Endothelial cell of umbilical vein (primary cell): ENCODE data around the gene LRRC8E. TPM values are rescaled to one million over a fixed set of nuclear protein-coding genes. Genes with fewer than 3 reads are reported as not detected.

Experiments used
- BruUV-seq: library from RNA; stranded (reverse); fragments of 400-500 nt; replicated peaks from 2 replicates; lab custom pipeline; 2021; lab: Mats Ljungman, UMichigan
- CTCF ChIA-PET: fragments of 300-600, 350-600 bp; sonication (Branson Sonifier 250); formaldehyde crosslinking; loops from one replicate; lab custom pipeline; 2021; ENCODE audit warnings: antibody characterized with exemption, inconsistent platforms; lab: Charles Lee
- POLR2A ChIA-PET: fragments of 300-600, 350-600 bp; sonication (Branson Sonifier 250); formaldehyde crosslinking; loops from one replicate; lab custom pipeline; 2021; ENCODE audit warnings: antibody characterized with exemption, inconsistent platforms; lab: Charles Lee
- DNase-seq: peaks from one replicate; pipeline ENCODE4 v3.0.0-alpha.2; 2011; ENCODE audit warnings: low read depth, low spot score
- FAIRE-seq: peaks from 2 replicates; lab custom pipeline; 2011; peaks lifted over from hg19 to GRCh38; lab: Jason Lieb, UNC
- H2AFZ ChIP-seq: 2 replicates; pipeline ENCODE4 v1.6.0; 2012; ENCODE audit warnings: low read depth, low read length, control low read depth, inconsistent platforms
- H3K27ac ChIP-seq: 2 replicates; pipeline ENCODE4 v1.5.1; 2011; ENCODE audit warnings: low read depth, mild to moderate bottlenecking, control low read depth, low read length, moderate library complexity; ENCODE audit not compliant: insufficient read depth
- H3K27me3 ChIP-seq, 2 experiments: 2 replicates each; pipeline versions ENCODE4 v1.6.0 to v1.6.1; 2011; ENCODE audit warnings: low read length in 2 of 2, mixed read lengths in 1 of 2; ENCODE audit not compliant: control insufficient read depth in 2 of 2, insufficient read depth in 2 of 2
- H3K36me3 ChIP-seq, 2 experiments: 2 replicates in 1 of 2; 3 replicates in 1 of 2; pipeline ENCODE4 v1.5.1; 2011; ENCODE audit warnings: low read length in 2 of 2, mild to moderate bottlenecking in 1 of 2, moderate library complexity in 1 of 2; ENCODE audit not compliant: control insufficient read depth in 2 of 2, insufficient read depth in 2 of 2; ENCODE audit errors: extremely low read depth in 1 of 2
- H3K4me1 ChIP-seq: 3 replicates; pipeline ENCODE4 v1.5.1; 2011; ENCODE audit warnings: mild to moderate bottlenecking, low read length; ENCODE audit not compliant: control insufficient read depth, insufficient read depth; ENCODE audit errors: extremely low read depth
- H3K4me2 ChIP-seq: 2 replicates; pipeline ENCODE4 v1.6.1; 2011; ENCODE audit warnings: low read length, control low read depth, mixed read lengths; ENCODE audit not compliant: insufficient read depth
- H3K4me3 ChIP-seq, 3 experiments: fragments of 200-600 bp in 1 of 3; sonication (generic), shearing (Covaris generic) in 1 of 3; replicated peaks in 1 of 3; 2 replicates each; pipeline ENCODE4 v1.5.1; 2011 to 2016; ENCODE audit warnings: control low read depth in 3 of 3, low read length in 3 of 3, mild to moderate bottlenecking in 2 of 3, inconsistent platforms in 1 of 3, low read depth in 1 of 3, moderate library complexity in 1 of 3; ENCODE audit not compliant: insufficient read depth in 1 of 3
- H3K79me2 ChIP-seq: 2 replicates; pipeline ENCODE4 v1.6.0; 2012; ENCODE audit warnings: low read length, inconsistent platforms; ENCODE audit not compliant: control insufficient read depth, insufficient read depth
- H3K9ac ChIP-seq: replicated peaks from 2 replicates; pipeline ENCODE3; 2011; ENCODE audit warnings: low read length, control low read depth; ENCODE audit not compliant: insufficient read depth; ENCODE audit errors: extremely low read depth
- H3K9me1 ChIP-seq: replicated peaks from 3 replicates; pipeline ENCODE4 v1.6.0; 2011; ENCODE audit warnings: mild to moderate bottlenecking, low read length; ENCODE audit not compliant: control insufficient read depth, insufficient read depth; ENCODE audit errors: extremely low read depth
- H3K9me3 ChIP-seq: replicated peaks from 2 replicates; pipeline ENCODE4 v1.5.1; 2012; ENCODE audit warnings: low read length, inconsistent platforms; ENCODE audit not compliant: control insufficient read depth, insufficient read depth
- H4K20me1 ChIP-seq: replicated peaks from 2 replicates; pipeline ENCODE3; 2011; ENCODE audit warnings: mild to moderate bottlenecking, low read length; ENCODE audit not compliant: control insufficient read depth, insufficient read depth; ENCODE audit errors: extremely low read depth
- EZH2 ChIP-seq: IDR thresholded peaks from 2 replicates; pipeline ENCODE4 v1.6.1; 2012; ENCODE audit warnings: borderline replicate concordance, low read depth, mild to moderate bottlenecking, moderate library complexity, low read length, inconsistent platforms; ENCODE audit not compliant: severe bottlenecking
- FOS ChIP-seq: IDR thresholded peaks from 2 replicates; pipeline ENCODE4 v1.6.1; 2011; ENCODE audit warnings: mild to moderate bottlenecking, low read length, moderate library complexity, borderline replicate concordance; ENCODE audit not compliant: insufficient read depth
- GATA2 ChIP-seq: IDR thresholded peaks from 2 replicates; pipeline ENCODE4 v1.7.0; 2011; ENCODE audit warnings: low read depth, mild to moderate bottlenecking, moderate library complexity, mixed read lengths, low read length; ENCODE audit not compliant: insufficient read length, insufficient read depth
- JUN ChIP-seq: IDR thresholded peaks from 2 replicates; pipeline ENCODE4 v1.6.1; 2011; ENCODE audit warnings: borderline replicate concordance, low read depth; ENCODE audit not compliant: insufficient read length, insufficient read depth
- MYC ChIP-seq: IDR thresholded peaks from one replicate; pipeline ENCODE4 v1.6.1; 2011; ENCODE audit warnings: mild to moderate bottlenecking, low read depth, low read length
- POLR2A ChIP-seq: IDR thresholded peaks from 2 replicates; pipeline ENCODE4 v1.6.1; 2012; ENCODE audit warnings: low read depth, mild to moderate bottlenecking, control low read depth, low read length
- POLR2AphosphoS5 ChIP-seq: IDR thresholded peaks from 2 replicates; pipeline ENCODE4 v1.6.1; 2012; ENCODE audit warnings: low read depth, mild to moderate bottlenecking, control low read depth, low read length, moderate library complexity; ENCODE audit not compliant: insufficient read depth
- dilution Hi-C: fragments of 300-500 bp; cut with MboI; formaldehyde crosslinking; loops from one replicate; pipeline ENCODE4 v1.15.0; 2019; ENCODE audit warnings: low sequenced_read_pairs; ENCODE audit not compliant: extremely low pct_ligation_motif_present
- intact Hi-C: fragments of 100-400 bp; cut with micrococcal nuclease; formaldehyde crosslinking; loops from one replicate; pipeline ENCODE4 v1.10.0; 2022
- polyA plus RNA-seq, 4 experiments: library from polyadenylated mRNA; depleted of rRNA in 3 of 4; stranded (reverse) in 3 of 4; unstranded in 1 of 4; fragments of >200 nt; gene quantifications; 2 replicates each; pipeline versions ENCODE4 v1.2.1 to v1.2.3, GENCODE V29; 2011 to 2012; ENCODE audit warnings: missing spikeins in 1 of 4
- total RNA-seq: library from RNA; stranded (reverse); gene quantifications from 2 replicates; pipeline ENCODE4 v1.2.3, GENCODE V29; 2021
- TF ChIP-seq, protein P1 (sequence below): IDR thresholded peaks from 2 replicates; pipeline ENCODE4 v1.6.1; 2011; ENCODE audit not compliant: insufficient read depth, insufficient read length
- TF ChIP-seq, protein P2 (sequence below), 2 donors: IDR thresholded peaks; 1 replicate in 1 of 2; 2 replicates in 1 of 2; pipeline ENCODE4 v1.5.1; 2011; ENCODE audit warnings: low read length in 2 of 2, mild to moderate bottlenecking in 2 of 2, moderate library complexity in 2 of 2, control low read depth in 1 of 2, inconsistent platforms in 1 of 2, low read depth in 1 of 2; ENCODE audit not compliant: insufficient read depth in 1 of 2; ENCODE audit errors: extremely low read depth in 1 of 2

LRRC8E gene
- total and polyA plus RNA-seq, 2 donors (not counting 3 experiments of a cell fraction or from before 2014, with no cell fraction given) = 1.1 to 1.6 TPM

GRCh38 chr19:7900931-7901330 lies 12.6 kb downstream of the LRRC8E start:
- Histone ChIP-seq H3K4me1 (peaks cover 16% of the 10 kb centered on the region), H3K27me3 (no peaks in the 10 kb centered on the region), H3K36me3 (no peaks in the 10 kb centered on the region), H2AFZ (no peak overlapping the region), H4K20me1 (no peaks in the 10 kb centered on the region), H3K79me2 (peaks cover 19% of the 10 kb centered on the region), H3K9me1 (no peaks in the 10 kb centered on the region), H3K4me2 (no peak overlapping the region), H3K4me3 (no peak overlapping the region), H3K27ac (no peak overlapping the region), H3K9me3 (no peaks in the 10 kb centered on the region), H3K9ac (no peak overlapping the region)
- POLR2A ChIA-PET = interaction anchor here (0.7 kb wide), 1 partner anchor 342 kb away, joined by 3 read pairs; no protein-coding TSS in a partner anchor
- intact Hi-C loops (no loop called here), dilution Hi-C loops (no loop called here)
- FAIRE-seq (no peak), DNase-seq (no peak)
- no peak for TF ChIP-seq POLR2A
- no peak for TF ChIP-seq EZH2
- TF ChIP-seq, protein P1, sequence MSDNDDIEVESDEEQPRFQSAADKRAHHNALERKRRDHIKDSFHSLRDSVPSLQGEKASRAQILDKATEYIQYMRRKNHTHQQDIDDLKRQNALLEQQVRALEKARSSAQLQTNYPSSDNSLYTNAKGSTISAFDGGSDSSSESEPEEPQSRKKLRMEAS = no peak
- TF ChIP-seq FOS = no peak
- no peak for TF ChIP-seq GATA2
- TF ChIP-seq MYC = no peak
- TF ChIP-seq JUN = no peak
- no peak for TF ChIP-seq POLR2AphosphoS5
- TF ChIP-seq, protein P2, sequence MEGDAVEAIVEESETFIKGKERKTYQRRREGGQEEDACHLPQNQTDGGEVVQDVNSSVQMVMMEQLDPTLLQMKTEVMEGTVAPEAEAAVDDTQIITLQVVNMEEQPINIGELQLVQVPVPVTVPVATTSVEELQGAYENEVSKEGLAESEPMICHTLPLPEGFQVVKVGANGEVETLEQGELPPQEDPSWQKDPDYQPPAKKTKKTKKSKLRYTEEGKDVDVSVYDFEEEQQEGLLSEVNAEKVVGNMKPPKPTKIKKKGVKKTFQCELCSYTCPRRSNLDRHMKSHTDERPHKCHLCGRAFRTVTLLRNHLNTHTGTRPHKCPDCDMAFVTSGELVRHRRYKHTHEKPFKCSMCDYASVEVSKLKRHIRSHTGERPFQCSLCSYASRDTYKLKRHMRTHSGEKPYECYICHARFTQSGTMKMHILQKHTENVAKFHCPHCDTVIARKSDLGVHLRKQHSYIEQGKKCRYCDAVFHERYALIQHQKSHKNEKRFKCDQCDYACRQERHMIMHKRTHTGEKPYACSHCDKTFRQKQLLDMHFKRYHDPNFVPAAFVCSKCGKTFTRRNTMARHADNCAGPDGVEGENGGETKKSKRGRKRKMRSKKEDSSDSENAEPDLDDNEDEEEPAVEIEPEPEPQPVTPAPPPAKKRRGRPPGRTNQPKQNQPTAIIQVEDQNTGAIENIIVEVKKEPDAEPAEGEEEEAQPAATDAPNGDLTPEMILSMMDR (IDR thresholded peaks at IDR 0.05; ENCODE audit: extremely low read depth in 1 of 2, insufficient read depth in 1 of 2, low read depth in 1 of 2, low read length in 2 of 2) = no peak
- CTCF ChIA-PET = interaction anchor here (1.0 to 2.6 kb wide), 3 partner anchors 32 to 333 kb away, joined by 4 to 14 read pairs (median 6); partner anchors contain the start of gene TIMM44
- BruUV-seq = no TSS peak
